CD4-positive, alpha-beta T cell treated with Interleukin-6 for 4 hours (primary cell): ENCODE measurements around the gene ADAMTSL4.

Experiments
- DNase-seq: peaks from one replicate; pipeline ENCODE4 v3.0.0-alpha.2; 2020; ENCODE audit warnings: mixed read lengths

Gene ADAMTSL4

DNA sequence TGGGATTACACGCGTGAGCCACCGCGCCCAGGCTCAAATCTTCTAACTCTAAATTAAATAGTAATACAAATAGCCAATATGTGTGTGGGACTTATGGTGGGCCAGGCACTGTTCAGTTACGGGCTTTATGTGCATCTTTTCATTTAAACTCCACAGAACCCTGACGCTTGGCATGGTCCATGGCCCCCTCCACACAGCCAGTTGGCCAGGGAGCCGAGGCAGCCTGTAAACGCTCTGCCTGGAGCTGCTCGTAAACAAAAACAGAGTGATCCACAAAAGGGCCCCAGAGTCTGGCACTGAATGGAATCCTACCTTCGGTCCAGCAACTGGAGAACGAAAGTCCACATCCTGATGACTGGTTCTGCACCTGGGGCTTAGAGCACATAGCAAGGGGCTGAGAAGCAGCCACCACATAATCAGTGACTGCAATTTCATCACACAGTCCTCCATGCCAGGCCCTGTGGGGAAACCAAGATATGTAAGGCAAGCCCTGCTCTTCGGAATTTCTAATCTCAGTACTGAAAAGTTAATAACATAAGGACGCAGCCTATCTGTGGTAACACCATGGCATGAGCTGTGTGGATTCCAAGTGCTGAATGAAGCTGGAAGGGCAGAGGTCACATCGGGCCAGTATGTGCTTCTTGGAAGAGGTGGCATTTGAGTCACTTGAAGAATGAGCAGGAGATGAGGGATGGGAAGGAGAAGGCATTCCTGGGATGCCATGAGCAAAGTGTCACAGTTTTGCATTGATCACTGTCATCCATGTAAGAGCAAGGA, 13.5 kb upstream of the ADAMTSL4 start:
- DNase-seq = no peak

GRCh38 chr1:150536836-150537731, 12.1 kb upstream of the ADAMTSL4 start:
- no peak for DNase-seq

GRCh38 chr1:150537732-150538684, 11.2 kb upstream of the ADAMTSL4 start:
- DNase-seq = no peak

- no peak for DNase-seq
Observed at GRCh38 chr1:150543500-150544143, 5.6 kb upstream of the ADAMTSL4 start.

- no peak for DNase-seq
Observed at GRCh38 chr1:150544204-150544603, 5.0 kb upstream of the ADAMTSL4 start.

GRCh38 chr1:150545486-150546032, 3.6 kb upstream of the ADAMTSL4 start:
- DNase-seq = no peak

DNA sequence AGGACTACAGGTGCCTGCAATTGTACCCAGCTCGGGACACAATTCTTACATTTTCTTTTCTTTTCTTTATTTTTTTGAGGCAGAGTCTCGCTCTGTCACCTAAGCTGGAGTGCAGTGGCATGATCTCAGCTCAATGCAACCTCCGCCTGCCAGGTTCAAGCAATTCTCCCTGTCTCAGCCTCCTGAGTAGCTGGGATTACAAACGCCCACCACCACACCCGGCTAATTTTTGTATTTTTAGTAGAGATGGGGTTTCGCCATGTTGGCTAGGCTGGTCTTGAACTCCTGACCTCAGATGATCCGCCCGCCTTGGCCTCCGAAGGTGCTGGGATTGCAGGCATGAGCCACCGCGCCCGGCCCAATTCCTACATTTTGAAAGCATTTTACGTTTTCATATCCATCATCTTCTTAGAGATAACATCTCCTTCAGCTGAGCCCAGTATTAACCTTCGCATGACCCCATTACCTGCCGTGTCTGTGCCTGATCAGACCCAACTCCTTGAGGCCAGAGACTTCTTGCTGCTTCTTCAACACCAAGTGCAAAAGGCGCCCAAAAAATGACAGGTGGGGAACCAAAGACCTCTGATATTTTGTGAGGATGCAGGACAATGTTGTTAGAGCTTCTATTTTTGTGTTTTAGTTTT, 2.8 kb upstream of the ADAMTSL4 start:
- no peak for DNase-seq

- no peak for DNase-seq
Observed at GRCh38 chr1:150548324-150548631, 930 bp upstream of the ADAMTSL4 start.

- no peak for DNase-seq
Observed at GRCh38 chr1:150549496-150550221, 451 bp downstream of the ADAMTSL4 start.

DNA sequence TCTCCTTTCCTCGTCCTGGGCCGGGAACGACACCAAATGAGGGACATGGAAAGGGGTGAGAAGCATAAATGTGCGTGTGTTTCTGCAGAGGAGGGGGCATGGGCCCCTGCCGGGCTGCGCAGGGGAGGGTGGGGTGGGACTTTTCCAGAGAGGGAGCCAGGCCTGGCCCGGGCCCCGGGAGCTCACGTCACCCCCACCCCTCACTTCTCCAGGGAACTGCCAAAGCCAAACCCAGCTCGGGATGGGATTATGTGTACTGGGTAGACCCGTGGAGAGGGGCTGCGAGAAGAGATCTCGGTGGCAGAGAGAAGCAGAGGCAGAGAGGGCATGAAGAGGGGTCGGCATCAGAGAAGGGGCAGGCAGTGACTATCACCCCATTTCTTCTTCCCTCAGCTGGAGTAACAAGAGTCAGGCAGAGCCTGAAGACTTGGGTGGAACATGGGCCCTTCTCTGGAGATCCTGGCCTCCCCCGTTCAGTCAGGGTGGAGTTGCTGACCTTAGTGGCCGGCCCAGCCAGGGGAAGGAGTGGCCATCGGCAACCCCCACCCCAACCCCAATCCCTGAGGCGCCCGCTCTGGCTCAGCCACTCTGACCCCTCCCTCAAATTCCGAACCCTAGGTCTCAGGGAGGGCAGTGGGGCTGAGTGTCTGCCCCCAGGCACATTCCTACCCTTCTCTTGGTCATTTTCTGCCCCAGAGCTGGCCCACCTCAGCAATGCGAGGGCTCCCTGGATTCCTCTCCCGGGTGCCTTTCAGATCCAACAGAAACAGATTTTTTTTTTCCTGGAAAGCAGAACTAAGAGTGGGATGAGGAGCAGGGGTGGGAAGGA, 1.2 kb downstream of the ADAMTSL4 start:
- no peak for DNase-seq

DNA sequence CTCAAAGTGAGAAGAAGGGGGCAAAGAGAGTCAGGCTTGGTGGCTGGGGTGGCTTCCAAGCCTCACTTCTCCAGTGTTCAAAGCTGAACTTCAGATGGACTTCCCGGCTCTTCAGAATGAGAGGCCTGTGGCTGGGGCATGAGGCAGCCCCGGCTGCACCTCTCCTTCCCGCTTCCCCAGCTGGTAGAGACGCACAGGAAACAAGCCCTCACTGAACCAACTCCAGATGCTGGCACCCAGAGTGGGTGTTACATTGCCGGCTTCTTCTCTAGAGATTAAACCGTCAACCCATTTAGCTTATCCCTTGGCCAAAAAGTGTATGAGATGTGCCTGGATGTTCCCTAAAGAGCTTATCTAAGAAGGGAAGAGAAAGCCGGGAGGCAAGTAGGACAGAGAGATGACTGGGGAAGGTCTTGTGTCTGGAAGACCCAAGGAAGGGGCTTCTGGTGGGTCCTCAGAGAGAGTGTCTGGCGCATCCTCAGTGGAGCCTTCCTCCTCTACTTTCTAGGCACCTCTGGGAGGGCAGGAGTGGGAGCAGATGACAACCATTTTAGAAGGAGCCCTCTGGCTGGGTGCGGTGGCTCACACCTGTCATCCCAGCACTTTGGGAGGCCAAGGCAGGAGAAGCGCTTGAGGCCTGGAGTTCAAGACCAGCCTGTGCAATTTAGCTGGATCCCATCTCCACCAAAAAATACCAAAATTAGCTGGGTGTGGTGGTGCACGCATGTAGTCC, 2.0 kb downstream of the ADAMTSL4 start:
- DNase-seq = peak; percentile 38

DNA sequence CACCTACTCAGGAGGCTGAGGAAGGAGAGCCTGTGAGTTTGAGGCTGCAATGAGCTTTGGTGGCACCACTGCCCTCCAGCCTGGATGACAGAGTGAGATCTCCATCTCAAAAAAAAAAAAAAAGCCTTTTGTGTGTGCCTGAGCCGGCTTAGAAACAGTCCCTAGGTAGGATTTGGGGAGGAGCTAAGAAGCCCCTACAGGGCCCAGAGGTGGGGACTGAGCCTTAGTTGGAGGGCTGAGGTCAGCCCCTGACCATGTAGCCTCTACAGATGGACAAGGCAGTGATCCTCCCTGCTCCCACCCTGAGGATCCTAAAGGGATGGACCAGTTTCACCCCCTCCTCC, 2.5 kb downstream of the ADAMTSL4 start:
- no peak for DNase-seq

- DNase-seq = no peak
Observed at GRCh38 chr1:150552128-150552910, 3.1 kb downstream of the ADAMTSL4 start.

DNA sequence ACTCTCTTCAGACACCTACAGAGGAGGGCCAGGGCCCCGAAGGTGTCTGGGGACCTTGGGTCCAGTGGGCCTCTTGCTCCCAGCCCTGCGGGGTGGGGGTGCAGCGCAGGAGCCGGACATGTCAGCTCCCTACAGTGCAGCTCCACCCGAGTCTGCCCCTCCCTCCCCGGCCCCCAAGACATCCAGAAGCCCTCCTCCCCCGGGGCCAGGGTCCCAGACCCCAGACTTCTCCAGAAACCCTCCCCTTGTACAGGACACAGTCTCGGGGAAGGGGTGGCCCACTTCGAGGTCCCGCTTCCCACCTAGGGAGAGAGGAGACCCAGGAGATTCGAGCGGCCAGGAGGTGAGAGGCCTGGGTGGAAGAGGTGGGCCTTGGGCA, 3.7 kb downstream of the ADAMTSL4 start:
- no peak for DNase-seq

DNA sequence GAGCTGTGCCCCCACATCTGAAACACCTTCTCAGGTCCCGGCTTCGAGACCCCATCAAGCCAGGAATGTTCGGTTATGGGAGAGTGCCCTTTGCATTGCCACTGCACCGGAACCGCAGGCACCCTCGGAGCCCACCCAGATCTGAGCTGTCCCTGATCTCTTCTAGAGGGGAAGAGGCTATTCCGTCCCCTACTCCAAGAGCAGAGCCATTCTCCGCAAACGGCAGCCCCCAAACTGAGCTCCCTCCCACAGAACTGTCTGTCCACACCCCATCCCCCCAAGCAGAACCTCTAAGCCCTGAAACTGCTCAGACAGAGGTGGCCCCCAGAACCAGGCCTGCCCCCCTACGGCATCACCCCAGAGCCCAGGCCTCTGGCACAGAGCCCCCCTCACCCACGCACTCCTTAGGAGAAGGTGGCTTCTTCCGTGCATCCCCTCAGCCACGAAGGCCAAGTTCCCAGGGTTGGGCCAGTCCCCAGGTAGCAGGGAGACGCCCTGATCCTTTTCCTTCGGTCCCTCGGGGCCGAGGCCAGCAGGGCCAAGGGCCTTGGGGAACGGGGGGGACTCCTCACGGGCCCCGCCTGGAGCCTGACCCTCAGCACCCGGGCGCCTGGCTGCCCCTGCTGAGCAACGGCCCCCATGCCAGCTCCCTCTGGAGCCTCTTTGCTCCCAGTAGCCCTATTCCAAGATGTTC, 4.3 kb downstream of the ADAMTSL4 start:
- no peak for DNase-seq

DNA sequence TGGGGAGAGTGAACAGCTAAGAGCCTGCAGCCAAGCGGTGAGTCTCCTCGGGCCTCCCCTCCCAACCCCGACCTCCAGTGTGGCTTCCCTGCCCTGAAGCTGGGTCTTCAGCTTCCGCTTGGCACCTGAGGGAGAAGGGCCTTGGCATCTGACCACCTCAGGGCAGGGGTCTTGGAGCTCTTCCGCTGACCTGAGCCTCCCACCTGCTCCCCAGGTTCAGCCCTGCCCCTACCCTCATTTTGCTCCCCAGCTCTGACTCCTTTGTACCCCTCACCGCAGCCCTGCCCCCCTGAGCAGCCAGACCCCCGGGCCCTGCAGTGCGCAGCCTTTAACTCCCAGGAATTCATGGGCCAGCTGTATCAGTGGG, 4.9 kb downstream of the ADAMTSL4 start:
- DNase-seq = no peak

GRCh38 chr1:150555198-150555970, 6.2 kb downstream of the ADAMTSL4 start:
- no peak for DNase-seq
